Tibial nerve (tissue), 4 donors: ENCODE results near the gene OR1L8.

Experiments
- EP300 ChIP-seq, 2 donors: sonication (generic); formaldehyde crosslinking; IDR thresholded peaks; one replicate each; pipeline ENCODE4 v1.6.1; 2017; ENCODE audit warnings: antibody characterized with exemption in 2 of 2, mild to moderate bottlenecking in 1 of 2
- POLR2A ChIP-seq, 2 donors: fragments of 450-650 bp; IDR thresholded peaks; one replicate each; pipeline ENCODE4 v1.6.1; 2017; ENCODE audit warnings: antibody characterized with exemption in 2 of 2, mild to moderate bottlenecking in 2 of 2, moderate library complexity in 2 of 2
- TF ChIP-seq, protein P1 (sequence below), 5 experiments: fragments of 200-600 bp in 3 of 5; fragments of 450-650 bp in 2 of 5; sonication (generic) in 3 of 5; IDR thresholded peaks; one replicate each; pipeline ENCODE4 v1.5.1; 2016 to 2019; ENCODE audit warnings: antibody characterized with exemption in 5 of 5, mild to moderate bottlenecking in 3 of 5, moderate library complexity in 2 of 5

DNA sequence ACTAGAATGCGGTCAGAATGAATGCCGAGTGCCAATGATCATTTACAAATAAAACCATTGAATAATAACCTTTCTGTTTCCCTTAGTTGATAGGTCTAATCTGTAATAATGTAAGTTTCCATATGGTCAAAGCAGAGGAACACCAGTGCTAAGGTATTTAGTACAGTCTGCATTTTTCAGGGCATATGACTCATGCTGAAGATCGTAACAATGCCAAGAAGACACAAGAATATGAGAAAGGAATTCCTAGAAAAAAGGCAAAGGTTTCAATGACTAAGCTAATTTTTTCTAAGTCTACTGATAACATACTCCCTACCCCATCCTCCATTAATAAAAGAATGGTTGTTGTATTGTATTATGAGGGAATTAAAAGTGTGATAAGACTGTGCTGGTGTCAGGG lies 2.8 kb downstream of the OR1L8 start:
- TF ChIP-seq, protein P1, sequence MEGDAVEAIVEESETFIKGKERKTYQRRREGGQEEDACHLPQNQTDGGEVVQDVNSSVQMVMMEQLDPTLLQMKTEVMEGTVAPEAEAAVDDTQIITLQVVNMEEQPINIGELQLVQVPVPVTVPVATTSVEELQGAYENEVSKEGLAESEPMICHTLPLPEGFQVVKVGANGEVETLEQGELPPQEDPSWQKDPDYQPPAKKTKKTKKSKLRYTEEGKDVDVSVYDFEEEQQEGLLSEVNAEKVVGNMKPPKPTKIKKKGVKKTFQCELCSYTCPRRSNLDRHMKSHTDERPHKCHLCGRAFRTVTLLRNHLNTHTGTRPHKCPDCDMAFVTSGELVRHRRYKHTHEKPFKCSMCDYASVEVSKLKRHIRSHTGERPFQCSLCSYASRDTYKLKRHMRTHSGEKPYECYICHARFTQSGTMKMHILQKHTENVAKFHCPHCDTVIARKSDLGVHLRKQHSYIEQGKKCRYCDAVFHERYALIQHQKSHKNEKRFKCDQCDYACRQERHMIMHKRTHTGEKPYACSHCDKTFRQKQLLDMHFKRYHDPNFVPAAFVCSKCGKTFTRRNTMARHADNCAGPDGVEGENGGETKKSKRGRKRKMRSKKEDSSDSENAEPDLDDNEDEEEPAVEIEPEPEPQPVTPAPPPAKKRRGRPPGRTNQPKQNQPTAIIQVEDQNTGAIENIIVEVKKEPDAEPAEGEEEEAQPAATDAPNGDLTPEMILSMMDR (IDR thresholded peaks at IDR 0.05): no peak
- TF ChIP-seq POLR2A (IDR thresholded peaks at IDR 0.05) (no peak), EP300 (IDR thresholded peaks at IDR 0.05) (no peak)
